AG09309 (cell line): Measurements from ENCODE around the gene LRRC73.
"Not testable (repeated sequence)": the region's sequence is repeated elsewhere in the genome, so short reads cannot be mapped to it uniquely, and the experiment has no call there.

Experiments
- DNase-seq: peaks from one replicate; pipeline ENCODE4 v3.0.0-alpha.2; 2010; ENCODE audit warnings: low read depth
- H3K4me3 ChIP-seq: 2 replicates; pipeline ENCODE4 v1.5.1; 2011; ENCODE audit warnings: mild to moderate bottlenecking, low read depth, low read length, moderate library complexity; ENCODE audit not compliant: control insufficient read depth
- TF ChIP-seq, protein P1 (sequence below): IDR thresholded peaks from 2 replicates; pipeline ENCODE4 v1.5.1; 2011; ENCODE audit warnings: mild to moderate bottlenecking, low read depth, low read length, inconsistent platforms; ENCODE audit not compliant: insufficient read depth, control insufficient read depth; ENCODE audit errors: missing control alignments

Gene LRRC73

GRCh38 chr6:43464337-43464736, 45.8 kb downstream of the LRRC73 start:
- DNase-seq, result no peak
- no peak overlapping the region for H3K4me3 ChIP-seq
- TF ChIP-seq, protein P1, sequence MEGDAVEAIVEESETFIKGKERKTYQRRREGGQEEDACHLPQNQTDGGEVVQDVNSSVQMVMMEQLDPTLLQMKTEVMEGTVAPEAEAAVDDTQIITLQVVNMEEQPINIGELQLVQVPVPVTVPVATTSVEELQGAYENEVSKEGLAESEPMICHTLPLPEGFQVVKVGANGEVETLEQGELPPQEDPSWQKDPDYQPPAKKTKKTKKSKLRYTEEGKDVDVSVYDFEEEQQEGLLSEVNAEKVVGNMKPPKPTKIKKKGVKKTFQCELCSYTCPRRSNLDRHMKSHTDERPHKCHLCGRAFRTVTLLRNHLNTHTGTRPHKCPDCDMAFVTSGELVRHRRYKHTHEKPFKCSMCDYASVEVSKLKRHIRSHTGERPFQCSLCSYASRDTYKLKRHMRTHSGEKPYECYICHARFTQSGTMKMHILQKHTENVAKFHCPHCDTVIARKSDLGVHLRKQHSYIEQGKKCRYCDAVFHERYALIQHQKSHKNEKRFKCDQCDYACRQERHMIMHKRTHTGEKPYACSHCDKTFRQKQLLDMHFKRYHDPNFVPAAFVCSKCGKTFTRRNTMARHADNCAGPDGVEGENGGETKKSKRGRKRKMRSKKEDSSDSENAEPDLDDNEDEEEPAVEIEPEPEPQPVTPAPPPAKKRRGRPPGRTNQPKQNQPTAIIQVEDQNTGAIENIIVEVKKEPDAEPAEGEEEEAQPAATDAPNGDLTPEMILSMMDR, result no peak

DNA sequence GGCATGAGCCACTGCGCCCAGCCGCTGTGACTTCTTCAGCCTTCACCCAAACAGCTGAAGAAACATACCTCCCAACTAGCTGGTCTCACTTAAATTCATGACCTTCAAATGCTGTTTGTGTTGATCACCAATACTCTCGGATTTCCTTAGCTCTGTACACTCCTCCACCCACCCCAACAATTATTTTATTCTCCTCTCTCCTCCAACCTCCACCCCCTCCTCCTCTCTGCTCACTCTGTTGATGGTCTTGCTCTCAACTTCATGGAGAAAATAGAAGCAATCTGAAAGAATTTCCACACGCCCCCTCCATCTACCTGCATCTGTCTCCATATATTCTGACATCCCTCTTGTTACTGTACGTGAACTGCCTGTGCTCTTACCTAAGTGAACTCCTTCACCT, 48.2 kb downstream of the LRRC73 start:
- H3K4me3 ChIP-seq, result no peak overlapping the region
- TF ChIP-seq, protein P1, result no peak
- no peak for DNase-seq

DNA sequence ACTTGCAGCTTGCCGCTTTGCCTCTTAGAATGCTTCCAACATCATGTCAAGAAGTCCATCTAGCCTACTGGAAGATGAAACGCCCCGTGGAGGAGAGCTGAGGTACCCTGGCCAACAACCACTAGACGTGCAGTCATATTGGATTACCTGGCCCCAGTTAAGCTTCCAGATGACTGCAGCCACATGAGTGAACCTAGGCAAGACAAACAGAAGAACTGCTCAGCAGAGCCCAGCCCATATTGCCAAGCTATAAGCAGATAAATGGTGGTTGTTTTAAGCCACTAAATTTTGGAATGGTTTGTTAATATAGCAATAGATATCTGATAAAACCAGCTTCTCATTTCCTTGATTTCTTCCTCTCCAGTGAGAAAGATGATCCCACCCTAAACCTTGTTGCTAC, 50.1 kb downstream of the LRRC73 start:
- no peak for DNase-seq
- TF ChIP-seq, protein P1, result no peak
- H3K4me3 ChIP-seq, result no peak overlapping the region

- no peak for DNase-seq
- no peak overlapping the region for H3K4me3 ChIP-seq
- TF ChIP-seq, protein P1, result no peak
Measured at GRCh38 chr6:43459535-43459934, 50.6 kb downstream of the LRRC73 start.

DNA sequence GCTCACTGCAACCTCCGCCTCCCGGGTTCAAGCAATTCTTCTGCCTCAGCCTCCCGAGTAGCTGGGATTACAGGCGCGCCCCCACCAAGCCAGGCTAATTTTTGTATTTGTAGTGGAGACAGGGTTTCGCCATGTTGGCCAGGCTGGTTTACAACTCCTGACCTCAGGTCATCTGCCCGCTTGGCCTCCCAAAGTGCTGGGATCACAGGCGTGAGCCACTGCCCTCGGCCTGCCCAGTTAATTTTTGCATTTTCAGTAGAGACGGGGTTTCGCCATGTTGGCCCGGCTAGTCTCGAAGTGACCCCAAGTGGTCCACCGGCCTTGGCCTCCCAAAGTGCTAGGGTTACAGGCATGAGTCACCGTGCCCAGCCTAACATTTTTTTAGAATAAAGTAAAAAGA, 52.0 kb downstream of the LRRC73 start:
- not testable (repeated sequence) for DNase-seq, H3K4me3 ChIP-seq

- TF ChIP-seq, protein P1, result no peak
- no peak overlapping the region for H3K4me3 ChIP-seq
- DNase-seq, result no peak
Measured at GRCh38 chr6:43457643-43458042, 52.5 kb downstream of the LRRC73 start.
